Measurements from ENCODE around the gene TSPYL2. TPM values are rescaled to one million over a fixed set of nuclear protein-coding genes. Genes with fewer than 3 reads are reported as not detected.

TSPYL2 gene
- total RNA-seq, 1 donor = 13.0 TPM

GRCh38 chrX:53086464-53086863 is 4.3 kb downstream of the TSPYL2 start:
- no peak overlapping the region for H3K4me3 ChIP-seq (ENCODE audit: low read depth, low read length)
- DNase-seq (ENCODE audit: low read depth) = no peak
- TF ChIP-seq CTCF (IDR thresholded peaks at IDR 0.05; ENCODE audit: insufficient read depth, low read depth, low read length) = no peak

GRCh38 chrX:53087388-53087831 is 5.2 kb downstream of the TSPYL2 start:
- DNase-seq (ENCODE audit: low read depth) = no peak
- H3K4me3 ChIP-seq (ENCODE audit: low read depth, low read length) = no peak overlapping the region
- no peak for TF ChIP-seq CTCF (IDR thresholded peaks at IDR 0.05; ENCODE audit: insufficient read depth, low read depth, low read length)

- DNase-seq (ENCODE audit: low read depth) = peak; percentile 74
- TF ChIP-seq CTCF (IDR thresholded peaks at IDR 0.05; ENCODE audit: insufficient read depth, low read depth, low read length) = no peak
- H3K4me3 ChIP-seq (ENCODE audit: low read depth, low read length) = peak overlapping the region; percentile 45
These were observed 6.2 kb downstream of the TSPYL2 start for GRCh38 chrX:53088136-53088974.

GRCh38 chrX:53089224-53089842 is 7.2 kb downstream of the TSPYL2 start:
- TF ChIP-seq CTCF (IDR thresholded peaks at IDR 0.05; ENCODE audit: insufficient read depth, low read depth, low read length) = peak; percentile 74
- peak; percentile 67 for DNase-seq (ENCODE audit: low read depth)
- H3K4me3 ChIP-seq (ENCODE audit: low read depth, low read length) = peak overlapping the region; percentile 45

GRCh38 chrX:53089925-53090324 is 7.8 kb downstream of the TSPYL2 start:
- no peak for DNase-seq (ENCODE audit: low read depth)
- TF ChIP-seq CTCF (IDR thresholded peaks at IDR 0.05; ENCODE audit: insufficient read depth, low read depth, low read length) = no peak
- no peak overlapping the region for H3K4me3 ChIP-seq (ENCODE audit: low read depth, low read length)

- TF ChIP-seq CTCF (IDR thresholded peaks at IDR 0.05; ENCODE audit: insufficient read depth, low read depth, low read length) = no peak
- no peak overlapping the region for H3K4me3 ChIP-seq (ENCODE audit: low read depth, low read length)
- no peak for DNase-seq (ENCODE audit: low read depth)
These were observed 9.2 kb downstream of the TSPYL2 start for GRCh38 chrX:53091354-53091753.

Data from fibroblast of villous mesenchyme (primary cell).